GM19025 (cell line): ENCODE results near the gene CYP27B1.
"Not testable (repeated sequence)": the region's sequence is repeated elsewhere in the genome, so short reads cannot be mapped to it uniquely, and the experiment has no call there.

Experiments
- ATAC-seq: cut with Tn5 transposase; IDR thresholded peaks from one replicate; pipeline ENCODE4 v1.9.1; 2021; ENCODE audit warnings: mild to moderate bottlenecking, low read depth, moderate library complexity; ENCODE audit not compliant: unreplicated experiment

CYP27B1 gene

GRCh38 chr12:57793920-57794319 is 27.0 kb upstream of the CYP27B1 start:
- ATAC-seq: no peak

- no peak for ATAC-seq
These were observed 17.0 kb upstream of the CYP27B1 start for GRCh38 chr12:57783861-57784260.

DNA sequence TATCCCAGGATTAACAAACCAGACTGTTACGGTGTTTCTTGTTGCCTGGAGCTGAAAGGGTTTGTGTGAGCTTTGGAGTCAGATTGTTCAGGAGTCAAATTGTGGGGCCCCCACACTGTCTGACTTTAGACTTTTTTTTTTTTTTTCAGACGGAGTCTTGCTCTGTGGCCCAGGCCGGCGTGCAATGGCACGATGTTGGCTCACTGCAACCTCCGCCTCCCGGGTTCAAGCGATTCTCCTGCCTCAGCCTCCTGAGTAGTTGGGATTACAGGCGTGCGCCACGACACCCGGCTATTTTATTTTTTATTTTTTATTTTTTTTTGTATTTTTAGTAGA is 16.6 kb upstream of the CYP27B1 start:
- no peak for ATAC-seq

- peak; percentile 94 for ATAC-seq
These were observed 16.0 kb upstream of the CYP27B1 start, which contains the start of gene TSFM for GRCh38 chr12:57782608-57783465. TSS of gene TSFM (plus strand) at chr12:57782787. CDS start at chr12:57782802, 15 bp downstream.

DNA sequence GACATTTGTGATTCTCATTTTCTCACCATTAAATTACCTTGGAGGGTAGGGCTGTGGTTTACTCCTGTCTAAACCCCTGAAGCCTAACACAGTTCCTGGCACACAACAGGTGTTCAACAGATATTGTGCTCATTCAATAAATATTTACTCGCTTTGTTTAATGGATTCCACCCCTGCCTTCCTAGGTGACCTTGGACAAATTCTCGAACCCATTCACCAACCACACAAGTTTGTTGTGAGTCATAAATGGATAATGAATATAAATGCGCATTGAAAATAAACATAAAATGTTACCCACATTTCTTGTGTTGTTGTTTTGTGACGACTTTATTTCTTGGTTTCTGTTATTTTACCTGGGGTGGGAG is 15.3 kb upstream of the CYP27B1 start:
- no peak for ATAC-seq

DNA sequence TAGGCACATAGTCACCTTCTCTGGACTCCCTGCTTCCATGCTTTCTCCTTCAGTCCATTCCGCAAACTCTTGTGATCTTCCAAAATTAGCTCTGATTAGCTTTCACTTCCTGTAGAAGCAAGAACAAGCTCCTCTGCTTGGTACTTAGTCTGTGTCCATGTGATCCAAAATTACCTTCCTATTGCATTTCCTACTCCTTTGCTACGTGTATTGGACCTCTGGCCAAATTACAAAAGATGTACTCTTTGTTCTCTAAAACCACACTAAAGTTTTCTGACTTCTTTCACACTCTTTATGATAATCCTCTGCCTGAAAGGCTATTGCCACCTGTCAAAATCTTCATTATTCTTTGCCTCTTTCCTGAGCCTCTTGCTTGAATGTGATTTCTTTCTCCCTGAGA is 14.9 kb upstream of the CYP27B1 start:
- no peak for ATAC-seq

- ATAC-seq: no peak
These were observed 14.4 kb upstream of the CYP27B1 start for GRCh38 chr12:57781244-57781643.

- no peak for ATAC-seq
These were observed 13.5 kb upstream of the CYP27B1 start for GRCh38 chr12:57780284-57780897.

- ATAC-seq: no peak
These were observed 12.9 kb upstream of the CYP27B1 start for GRCh38 chr12:57779736-57780135.

- ATAC-seq: no peak
These were observed 11.0 kb upstream of the CYP27B1 start for GRCh38 chr12:57777911-57778310.

DNA sequence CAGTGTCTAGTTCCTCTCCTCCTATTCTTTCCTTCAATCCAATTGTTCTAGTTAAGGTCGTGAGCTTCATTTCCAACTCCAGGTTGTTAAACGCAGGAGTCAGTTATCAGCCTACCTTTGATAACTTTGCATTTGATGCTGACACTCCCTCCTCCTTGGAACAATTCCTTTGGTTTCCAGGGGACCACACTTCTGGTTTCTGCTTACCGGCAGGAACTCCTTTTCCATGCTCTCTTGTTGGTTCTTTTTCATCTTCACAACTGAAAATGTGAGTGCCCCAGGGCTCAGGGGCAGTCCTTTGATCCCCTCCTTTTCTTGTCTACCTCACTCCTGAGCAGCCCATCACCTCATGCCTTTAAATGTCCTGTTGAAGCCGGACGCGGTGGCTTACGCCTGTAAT is 10.5 kb upstream of the CYP27B1 start:
- no peak for ATAC-seq

- ATAC-seq: no peak
These were observed 9.3 kb upstream of the CYP27B1 start for GRCh38 chr12:57776247-57776587.

DNA sequence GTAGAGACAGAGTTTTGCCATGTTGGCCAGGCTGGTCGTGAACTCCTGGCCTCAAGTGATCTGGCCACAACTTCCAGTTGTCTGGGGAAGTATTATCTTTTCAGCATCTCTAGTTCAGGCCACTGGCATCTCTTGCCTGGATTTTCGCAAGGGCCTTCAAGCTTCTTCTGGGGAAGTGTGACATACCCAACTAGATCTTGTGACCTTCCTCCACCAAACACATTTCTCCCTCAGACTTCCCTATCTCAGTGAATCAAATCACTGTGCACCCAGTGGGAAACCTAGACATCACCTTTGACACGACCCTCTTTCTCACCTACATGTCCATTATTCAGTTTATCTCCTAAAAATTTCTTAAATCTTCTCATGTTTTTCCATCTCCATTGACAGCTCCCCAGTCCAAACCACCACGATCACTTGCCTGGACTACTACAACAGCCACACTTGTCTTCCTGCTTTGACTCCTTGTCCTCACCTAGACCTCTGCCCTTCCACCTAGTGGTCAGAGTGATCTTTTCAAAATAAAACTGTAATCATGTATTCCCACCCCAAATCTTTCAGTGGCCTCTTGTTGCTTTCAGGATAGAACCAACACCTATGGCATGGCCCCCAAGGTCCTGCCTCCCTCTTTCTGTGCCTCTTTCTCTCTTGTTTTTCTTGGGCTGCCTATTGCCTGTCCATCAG is 8.8 kb upstream of the CYP27B1 start:
- ATAC-seq: no peak

- no peak for ATAC-seq
These were observed 8.2 kb upstream of the CYP27B1 start for GRCh38 chr12:57775044-57775443.

GRCh38 chr12:57774634-57775033 is 7.8 kb upstream of the CYP27B1 start:
- ATAC-seq: not testable (repeated sequence)

GRCh38 chr12:57772429-57773322 is 5.8 kb upstream of the CYP27B1 start, which contains the start of gene EEF1AKMT3:
TSS of gene EEF1AKMT3 (plus strand) at chr12:57772614. CDS start at chr12:57772725, 111 bp downstream.
- ATAC-seq: peak; percentile 28

DNA sequence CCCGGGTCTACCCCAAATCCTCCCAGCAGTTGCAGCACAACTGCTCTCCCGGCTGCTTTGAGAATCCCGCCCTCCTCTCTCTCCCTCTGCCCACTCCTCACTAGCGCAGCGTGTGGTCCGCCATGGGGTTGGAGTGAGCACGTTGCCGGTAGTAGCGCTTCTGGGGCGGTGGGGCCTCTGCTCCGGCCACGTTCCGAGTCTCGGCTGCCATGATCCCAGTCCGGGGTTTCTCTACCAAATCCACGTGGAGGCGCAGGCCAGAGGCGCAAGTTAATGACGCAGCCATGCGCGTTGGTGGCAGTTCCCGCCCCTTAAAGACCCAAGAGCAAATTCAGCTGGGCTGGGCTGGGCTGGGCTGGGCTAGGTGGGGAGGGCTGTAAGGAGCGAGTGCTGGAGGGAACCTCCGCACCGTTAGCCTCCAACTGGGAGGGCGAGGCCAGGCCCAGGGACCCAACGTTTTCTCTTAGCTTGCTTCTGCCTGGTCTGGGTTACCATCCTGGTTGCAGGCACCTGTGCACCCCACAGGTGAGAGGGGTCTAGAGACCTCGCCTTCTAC is 5.1 kb upstream of the CYP27B1 start, which contains the start of gene METTL1:
Gene METTL1 (minus strand): TSS at position 233 of the 556 bp plus-strand sequence. CDS start 22 bp downstream, at position 211.
- peak; percentile 77 for ATAC-seq

DNA sequence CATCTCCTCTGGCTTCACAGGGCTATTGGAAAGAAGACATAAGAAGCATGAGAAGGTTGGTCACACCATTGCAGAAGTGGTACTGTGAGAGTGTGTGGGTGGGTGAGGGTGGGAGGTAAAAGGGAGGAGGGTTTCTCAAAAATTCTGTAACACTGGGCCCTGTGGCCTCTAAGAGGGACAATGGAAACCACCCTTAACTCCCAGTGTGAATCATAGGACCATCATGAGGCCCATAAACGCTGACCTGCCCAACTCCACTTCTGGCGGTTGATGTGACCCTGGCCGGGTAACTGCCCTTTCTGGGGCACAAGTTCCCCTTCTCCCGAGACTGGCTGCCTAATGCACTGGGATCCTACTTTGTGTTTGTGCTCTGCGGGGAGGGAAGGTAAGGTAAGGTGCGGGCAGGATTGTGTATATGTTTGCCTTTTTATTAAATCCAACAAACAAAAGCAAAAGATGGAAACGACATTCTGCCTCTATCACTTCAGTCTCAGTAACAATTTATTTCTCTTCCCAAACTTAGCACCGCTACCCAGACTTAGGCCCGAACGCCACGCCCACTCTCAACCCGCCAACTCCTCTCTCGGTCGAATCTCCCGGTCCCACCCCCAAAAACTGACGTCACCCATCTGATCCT is 4.5 kb upstream of the CYP27B1 start:
- peak; percentile 62 for ATAC-seq

DNA sequence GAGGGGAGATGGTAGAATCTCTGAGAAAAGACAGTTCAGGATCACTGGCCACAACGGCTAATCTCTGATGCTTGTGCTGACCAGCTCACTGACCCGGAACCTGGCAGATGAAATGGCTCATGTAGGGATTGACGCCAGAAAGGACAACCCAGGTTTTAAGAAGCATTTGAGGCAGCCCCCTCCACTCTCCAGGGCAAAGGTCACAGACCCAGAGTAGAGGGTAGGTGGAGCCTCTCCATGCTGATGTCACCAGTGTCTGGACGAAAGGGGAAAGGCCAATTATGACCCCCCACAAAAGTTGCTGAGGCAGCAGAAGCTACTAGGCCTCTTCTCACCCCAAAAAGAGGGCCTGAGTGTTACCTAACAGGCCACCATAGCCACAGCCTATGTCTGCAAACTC is 3.9 kb upstream of the CYP27B1 start:
- ATAC-seq: no peak

DNA sequence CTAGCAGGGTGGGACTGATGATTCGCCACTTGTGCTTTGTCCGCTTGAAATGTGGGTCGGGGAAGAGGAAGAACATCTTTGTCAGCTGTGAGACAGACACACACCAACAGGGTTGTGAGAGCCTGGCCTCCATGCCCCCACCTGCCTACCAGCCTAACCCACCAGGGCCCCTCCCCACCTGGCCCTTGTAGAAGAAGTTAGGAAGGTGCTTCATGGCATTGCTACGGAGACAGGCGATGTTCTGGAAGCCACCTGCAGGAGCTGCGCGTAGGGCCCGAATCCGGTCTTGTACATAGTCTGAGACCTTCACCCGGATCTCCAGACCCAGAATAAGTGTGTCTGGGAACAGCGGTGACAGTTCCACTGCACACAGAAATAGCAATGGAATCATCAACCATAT is 2.7 kb upstream of the CYP27B1 start:
- no peak for ATAC-seq
